ENCODE data around the gene ACSM2B. TPM values are rescaled to one million over a fixed set of nuclear protein-coding genes. Genes with fewer than 3 reads are reported as not detected.
"Not testable (repeated sequence)": the region's sequence is repeated elsewhere in the genome, so short reads cannot be mapped to it uniquely, and the experiment has no call there.

The ACSM2B gene
- total and polyA plus RNA-seq, 2 of the 4 experiments (the other 2 are of a cell fraction): not detected

- H3K9me1 ChIP-seq (ENCODE audit: insufficient read depth, low read length); H2BK20ac ChIP-seq (ENCODE audit: low read depth, low read length); dilution Hi-C loops (cut with HindIII; ENCODE audit: low sequenced_read_pairs, unreplicated experiment); H3K18ac ChIP-seq (ENCODE audit: low read depth, low read length); H3K23ac ChIP-seq (ENCODE audit: low read depth, low read length); H2AK9ac ChIP-seq (replicated peaks; ENCODE audit: low read depth, low read length, poor library complexity); ATAC-seq (ENCODE audit: low read depth); H3K4ac ChIP-seq (ENCODE audit: low read depth, low read length); H2BK15ac ChIP-seq (ENCODE audit: low read depth, low read length); H4K91ac ChIP-seq (ENCODE audit: insufficient read depth, low read depth, low read length); H2BK120ac ChIP-seq (ENCODE audit: low read depth, low read length); H2AK5ac ChIP-seq (ENCODE audit: low read depth, low read length); H2AFZ ChIP-seq (replicated peaks; ENCODE audit: low read length, poor library complexity); H3K56ac ChIP-seq (ENCODE audit: extremely low read depth, insufficient read depth, low read length); H3K79me1 ChIP-seq (ENCODE audit: low read depth in 1 of 2, low read length in 2 of 2); H3K9ac ChIP-seq (ENCODE audit: low read depth, low read length); intact Hi-C loops (cut with micrococcal nuclease); H3K9me3 ChIP-seq (ENCODE audit: control insufficient read depth, insufficient read depth, low read length); H3K4me3 ChIP-seq (ENCODE audit: insufficient read depth, low read depth, low read length); H3K4me2 ChIP-seq (ENCODE audit: low read depth, low read length); H3K27me3 ChIP-seq (ENCODE audit: control insufficient read depth, insufficient read depth, low read length); H3K36me3 ChIP-seq (ENCODE audit: control insufficient read depth, insufficient read depth, low read length); H4K5ac ChIP-seq (ENCODE audit: low read depth, low read length); in situ Hi-C loops (cut with MboI; ENCODE audit: low sequenced_read_pairs); H4K8ac ChIP-seq (ENCODE audit: low read depth in 2 of 2, low read length in 2 of 2); BruUV-seq (replicated peaks); DNase-seq; H3K14ac ChIP-seq (replicated peaks; ENCODE audit: low read depth, low read length); H2BK5ac ChIP-seq (ENCODE audit: low read depth, low read length, poor library complexity, severe bottlenecking); CTCF ChIA-PET; POLR2A ChIA-PET (ENCODE audit: unreplicated experiment); H3K27ac ChIP-seq (ENCODE audit: insufficient read depth, low read length); H3K4me1 ChIP-seq (ENCODE audit: control insufficient read depth, insufficient read depth, low read length); H4K20me1 ChIP-seq (ENCODE audit: insufficient read depth, low read length): not testable (repeated sequence)
- 40% methylated on average over 2 of the region's 3 CpGs; no CpG with 5 or more reads in 1 of the 2 experiments for WGBS, 2 experiments (ENCODE audit: extremely low coverage in 2 of 2, insufficient read length in 1 of 2)
These were observed 21.5 kb downstream of the ACSM2B start for GRCh38 chr16:20554689-20555088.

GRCh38 chr16:20553493-20553892 lies 22.7 kb downstream of the ACSM2B start:
- H3K4me3 ChIP-seq (ENCODE audit: insufficient read depth, low read depth, low read length); H4K20me1 ChIP-seq (ENCODE audit: insufficient read depth, low read length); H2BK20ac ChIP-seq (ENCODE audit: low read depth, low read length); BruUV-seq (replicated peaks); POLR2A ChIA-PET (ENCODE audit: unreplicated experiment); H3K9me1 ChIP-seq (ENCODE audit: insufficient read depth, low read length); H4K5ac ChIP-seq (ENCODE audit: low read depth, low read length); dilution Hi-C loops (cut with HindIII; ENCODE audit: low sequenced_read_pairs, unreplicated experiment); H3K36me3 ChIP-seq (ENCODE audit: control insufficient read depth, insufficient read depth, low read length); H4K8ac ChIP-seq (ENCODE audit: low read depth in 2 of 2, low read length in 2 of 2); H3K9ac ChIP-seq (ENCODE audit: low read depth, low read length); H3K27ac ChIP-seq (ENCODE audit: insufficient read depth, low read length); H3K18ac ChIP-seq (ENCODE audit: low read depth, low read length); H2AK9ac ChIP-seq (replicated peaks; ENCODE audit: low read depth, low read length, poor library complexity); H3K4me1 ChIP-seq (ENCODE audit: control insufficient read depth, insufficient read depth, low read length); H3K9me3 ChIP-seq (ENCODE audit: control insufficient read depth, insufficient read depth, low read length); H2AFZ ChIP-seq (replicated peaks; ENCODE audit: low read length, poor library complexity); H2BK5ac ChIP-seq (ENCODE audit: low read depth, low read length, poor library complexity, severe bottlenecking); CTCF ChIA-PET; H3K23ac ChIP-seq (ENCODE audit: low read depth, low read length); H4K91ac ChIP-seq (ENCODE audit: insufficient read depth, low read depth, low read length); H2AK5ac ChIP-seq (ENCODE audit: low read depth, low read length); H3K4ac ChIP-seq (ENCODE audit: low read depth, low read length); H3K14ac ChIP-seq (replicated peaks; ENCODE audit: low read depth, low read length); H3K27me3 ChIP-seq (ENCODE audit: control insufficient read depth, insufficient read depth, low read length); DNase-seq; ATAC-seq (ENCODE audit: low read depth); intact Hi-C loops (cut with micrococcal nuclease); H3K4me2 ChIP-seq (ENCODE audit: low read depth, low read length); H3K79me1 ChIP-seq (ENCODE audit: low read depth in 1 of 2, low read length in 2 of 2); in situ Hi-C loops (cut with MboI; ENCODE audit: low sequenced_read_pairs); H3K56ac ChIP-seq (ENCODE audit: extremely low read depth, insufficient read depth, low read length); H2BK120ac ChIP-seq (ENCODE audit: low read depth, low read length); H2BK15ac ChIP-seq (ENCODE audit: low read depth, low read length): not testable (repeated sequence)
- WGBS, 2 experiments (ENCODE audit: extremely low coverage in 2 of 2, insufficient read length in 1 of 2): no CpG with 5 or more reads among the region's 3 CpGs
